ENCODE results near the gene EFCAB8.

EFCAB8 gene

GRCh38 chr20:32986331-32986966 is 127.7 kb downstream of the EFCAB8 start:
- H3K79me2 ChIP-seq (ENCODE audit: control insufficient read depth, low read length) = no peaks in the 10 kb centered on the region
- no peak overlapping the region for H3K27ac ChIP-seq (ENCODE audit: low read depth, low read length)
- no peak overlapping the region for H3K4me2 ChIP-seq (ENCODE audit: low read length)
- no peak for TF ChIP-seq EZH2phosphoT487 (IDR thresholded peaks at IDR 0.05; ENCODE audit: borderline replicate concordance, low read length)
- no peak for TF ChIP-seq CTCF (IDR thresholded peaks at IDR 0.05; ENCODE audit: low read depth, low read length, poor library complexity, severe bottlenecking)
- no peaks in the 10 kb centered on the region for H3F3A ChIP-seq (ENCODE audit: control insufficient read depth, insufficient read depth)
- H3K36me3 ChIP-seq (ENCODE audit: control insufficient read depth, low read length) = no peaks in the 10 kb centered on the region
- no peaks in the 10 kb centered on the region for H3K9me3 ChIP-seq (ENCODE audit: control insufficient read depth, insufficient read depth, low read length)
- no peak overlapping the region for H3K4me3 ChIP-seq (ENCODE audit: low read length)
- H4K20me1 ChIP-seq (ENCODE audit: control insufficient read depth, insufficient read depth, low read depth, low read length) = no peaks in the 10 kb centered on the region
- H3K27me3 ChIP-seq (ENCODE audit: control insufficient read depth, low read length) = peaks cover 3% of the 10 kb centered on the region; the same call in 1 of the 2 replicates
- H3K4me1 ChIP-seq (ENCODE audit: control insufficient read depth, low read length) = no peaks in the 10 kb centered on the region
- no peaks in the 10 kb centered on the region for H3K9me2 ChIP-seq (replicated peaks; ENCODE audit: control insufficient read depth, low read length)

GRCh38 chr20:32987044-32987825 is 128.5 kb downstream of the EFCAB8 start:
- Histone ChIP-seq H4K20me1 (ENCODE audit: control insufficient read depth, insufficient read depth, low read depth, low read length) (no peaks in the 10 kb centered on the region), H3K9me3 (ENCODE audit: control insufficient read depth, insufficient read depth, low read length) (no peaks in the 10 kb centered on the region), H3K27me3 (ENCODE audit: control insufficient read depth, low read length) (peaks cover 5% of the 10 kb centered on the region; the same call in 1 of the 2 replicates), H3F3A (ENCODE audit: control insufficient read depth, insufficient read depth) (no peaks in the 10 kb centered on the region), H3K4me3 (ENCODE audit: low read length) (no peak overlapping the region), H3K4me2 (ENCODE audit: low read length) (no peak overlapping the region), H3K79me2 (ENCODE audit: control insufficient read depth, low read length) (no peaks in the 10 kb centered on the region), H3K4me1 (ENCODE audit: control insufficient read depth, low read length) (no peaks in the 10 kb centered on the region), H3K9me2 (replicated peaks; ENCODE audit: control insufficient read depth, low read length) (no peaks in the 10 kb centered on the region), H3K27ac (ENCODE audit: low read depth, low read length) (no peak overlapping the region), H3K36me3 (ENCODE audit: control insufficient read depth, low read length) (no peaks in the 10 kb centered on the region)
- TF ChIP-seq EZH2phosphoT487 (IDR thresholded peaks at IDR 0.05; ENCODE audit: borderline replicate concordance, low read length) = no peak
- TF ChIP-seq CTCF (IDR thresholded peaks at IDR 0.05; ENCODE audit: low read depth, low read length, poor library complexity, severe bottlenecking) = no peak

- H3K36me3 ChIP-seq (ENCODE audit: control insufficient read depth, low read length) = no peaks in the 10 kb centered on the region
- H3K9me2 ChIP-seq (replicated peaks; ENCODE audit: control insufficient read depth, low read length) = no peaks in the 10 kb centered on the region
- H3K4me2 ChIP-seq (ENCODE audit: low read length) = no peak overlapping the region
- no peaks in the 10 kb centered on the region for H3K9me3 ChIP-seq (ENCODE audit: control insufficient read depth, insufficient read depth, low read length)
- no peak overlapping the region for H3K4me3 ChIP-seq (ENCODE audit: low read length)
- H3K27me3 ChIP-seq (ENCODE audit: control insufficient read depth, low read length) = peaks cover 5% of the 10 kb centered on the region; the same call in 1 of the 2 replicates
- no peaks in the 10 kb centered on the region for H3F3A ChIP-seq (ENCODE audit: control insufficient read depth, insufficient read depth)
- H3K79me2 ChIP-seq (ENCODE audit: control insufficient read depth, low read length) = no peaks in the 10 kb centered on the region
- TF ChIP-seq EZH2phosphoT487 (IDR thresholded peaks at IDR 0.05; ENCODE audit: borderline replicate concordance, low read length) (no peak), CTCF (IDR thresholded peaks at IDR 0.05; ENCODE audit: low read depth, low read length, poor library complexity, severe bottlenecking) (no peak)
- H3K4me1 ChIP-seq (ENCODE audit: control insufficient read depth, low read length) = no peaks in the 10 kb centered on the region
- no peak overlapping the region for H3K27ac ChIP-seq (ENCODE audit: low read depth, low read length)
- no peaks in the 10 kb centered on the region for H4K20me1 ChIP-seq (ENCODE audit: control insufficient read depth, insufficient read depth, low read depth, low read length)
These were observed 129.3 kb downstream of the EFCAB8 start for GRCh38 chr20:32988008-32988407.
